Natural killer cell (primary cell): ENCODE data around the gene SPP2. TPM values are rescaled to one million over a fixed set of nuclear protein-coding genes. Genes with fewer than 3 reads are reported as not detected.

Source experiments
- ATAC-seq, 3 donors: fragments of 150-1000 bp in 2 of 3; fragments of 200-7000 bp in 1 of 3; cut with Tn5 transposase; 1 replicate in 1 of 3; 2 replicates in 2 of 3; pipeline ENCODE4 v1.10.0; 2021; ENCODE audit warnings: mild to moderate bottlenecking in 2 of 3, moderate library complexity in 2 of 3
- DNase-seq, 2 donors: peaks; one replicate each; pipeline versions ENCODE4 v3.0.0 to v3.0.0-alpha.2; 2013 to 2021; ENCODE audit warnings: mixed read lengths in 1 of 2
- H3K27ac ChIP-seq: one replicate; pipeline ENCODE4 v1.5.1; 2013; ENCODE audit warnings: mild to moderate bottlenecking, low read length
- H3K27me3 ChIP-seq: one replicate; pipeline ENCODE4 v1.6.1; 2013; ENCODE audit warnings: low read length; ENCODE audit not compliant: control insufficient read depth, insufficient read depth
- H3K36me3 ChIP-seq: one replicate; pipeline ENCODE4 v1.6.1; 2013; ENCODE audit warnings: low read length; ENCODE audit not compliant: control insufficient read depth, insufficient read depth
- H3K4me1 ChIP-seq: one replicate; pipeline ENCODE4 v1.6.1; 2013; ENCODE audit warnings: low read length; ENCODE audit not compliant: control insufficient read depth, insufficient read depth
- H3K4me3 ChIP-seq: one replicate; pipeline ENCODE4 v1.5.1; 2013; ENCODE audit warnings: low read length
- H3K9me3 ChIP-seq: one replicate; pipeline ENCODE4 v1.6.1; 2013; ENCODE audit warnings: low read length; ENCODE audit not compliant: control insufficient read depth, insufficient read depth
- H3K27ac Mint-ChIP-seq, 2 donors: one replicate each; pipeline ENCODE4 v1.8.0; 2022; ENCODE audit warnings: mild to moderate bottlenecking in 2 of 2, mixed read lengths in 2 of 2, moderate library complexity in 1 of 2
- H3K27me3 Mint-ChIP-seq, 2 donors: one replicate each; pipeline ENCODE4 v1.8.0; 2022; ENCODE audit warnings: low read depth in 2 of 2, mixed read lengths in 2 of 2
- H3K36me3 Mint-ChIP-seq: one replicate; pipeline ENCODE4 v1.8.0; 2022; ENCODE audit warnings: mixed read lengths
- H3K4me1 Mint-ChIP-seq, 2 donors: one replicate each; pipeline ENCODE4 v1.8.0; 2022; ENCODE audit warnings: mixed read lengths in 2 of 2
- H3K4me3 Mint-ChIP-seq: one replicate; pipeline ENCODE4 v1.8.0; 2022; ENCODE audit warnings: mild to moderate bottlenecking, moderate library complexity, mixed read lengths
- H3K9me3 Mint-ChIP-seq, 2 donors: one replicate each; pipeline ENCODE4 v1.8.0; 2022; ENCODE audit warnings: mixed read lengths in 2 of 2
- WGBS: methylation state at CpG from one replicate; pipeline ENCODE4 v1.1.7; 2013; ENCODE audit warnings: missing lambda C conversion rate; ENCODE audit not compliant: insufficient coverage; 5-methylcytosine and 5-hydroxymethylcytosine counted together
- intact Hi-C: fragments of 100-400 bp; cut with micrococcal nuclease; formaldehyde crosslinking; loops from one replicate; pipeline ENCODE4 v1.14.2; 2022
- total RNA-seq, 4 donors: library from RNA; stranded (reverse); fragments of 120-200 nt in 1 of 4; gene quantifications; one replicate each; pipeline versions ENCODE4 v1.2.3 to v1.2.4, GENCODE V29; 2013 to 2022
- TF ChIP-seq, protein P1 (sequence below): fragments of 200-600 bp; IDR thresholded peaks from one replicate; pipeline ENCODE4 v1.8.0; 2022; ENCODE audit warnings: antibody characterized with exemption

The SPP2 gene
- total RNA-seq, 3 donors from 2014 or later (not counting 1 experiment from before 2014, with no cell fraction given) = not detected

DNA sequence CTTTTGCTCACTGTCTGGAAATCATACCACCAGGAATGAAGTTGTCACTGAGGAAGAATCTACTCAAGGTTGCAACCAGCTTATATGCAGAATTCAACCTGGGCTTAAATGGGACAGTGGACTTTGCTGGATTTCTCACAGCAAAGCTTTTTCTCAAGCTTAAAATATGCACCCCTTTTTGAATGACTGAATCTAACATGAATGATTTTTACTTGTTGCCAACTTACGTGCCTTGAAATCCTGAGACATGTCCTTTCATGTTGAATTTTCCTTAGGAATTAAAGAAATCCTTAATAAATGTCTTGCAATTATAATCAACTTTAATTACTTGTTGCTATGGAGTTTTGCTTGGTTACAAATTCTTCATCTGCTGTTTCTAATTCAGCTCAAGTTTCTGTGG, 57.4 kb downstream of the SPP2 start:
- Histone ChIP-seq H3K27ac (no peak overlapping the region), H3K36me3 (no peaks in the 10 kb centered on the region), H3K27me3 (no peaks in the 10 kb centered on the region), H3K9me3 (no peaks in the 10 kb centered on the region), H3K4me1 (no peaks in the 10 kb centered on the region), H3K4me3 (no peak overlapping the region)
- H3K27me3 Mint-ChIP-seq = peaks cover 0 to 13% of the 10 kb centered on the region in 2 donors
- WGBS = no CpG with 5 or more reads among the region's 1 CpG
- H3K9me3 Mint-ChIP-seq = no peaks in the 10 kb centered on the region
- H3K4me1 Mint-ChIP-seq = peaks cover 8 to 11% of the 10 kb centered on the region in 2 donors
- no peaks in the 10 kb centered on the region for H3K36me3 Mint-ChIP-seq
- intact Hi-C loops = no loop called here
- H3K27ac Mint-ChIP-seq = no peak overlapping the region
- DNase-seq = no peak
- TF ChIP-seq, protein P1, sequence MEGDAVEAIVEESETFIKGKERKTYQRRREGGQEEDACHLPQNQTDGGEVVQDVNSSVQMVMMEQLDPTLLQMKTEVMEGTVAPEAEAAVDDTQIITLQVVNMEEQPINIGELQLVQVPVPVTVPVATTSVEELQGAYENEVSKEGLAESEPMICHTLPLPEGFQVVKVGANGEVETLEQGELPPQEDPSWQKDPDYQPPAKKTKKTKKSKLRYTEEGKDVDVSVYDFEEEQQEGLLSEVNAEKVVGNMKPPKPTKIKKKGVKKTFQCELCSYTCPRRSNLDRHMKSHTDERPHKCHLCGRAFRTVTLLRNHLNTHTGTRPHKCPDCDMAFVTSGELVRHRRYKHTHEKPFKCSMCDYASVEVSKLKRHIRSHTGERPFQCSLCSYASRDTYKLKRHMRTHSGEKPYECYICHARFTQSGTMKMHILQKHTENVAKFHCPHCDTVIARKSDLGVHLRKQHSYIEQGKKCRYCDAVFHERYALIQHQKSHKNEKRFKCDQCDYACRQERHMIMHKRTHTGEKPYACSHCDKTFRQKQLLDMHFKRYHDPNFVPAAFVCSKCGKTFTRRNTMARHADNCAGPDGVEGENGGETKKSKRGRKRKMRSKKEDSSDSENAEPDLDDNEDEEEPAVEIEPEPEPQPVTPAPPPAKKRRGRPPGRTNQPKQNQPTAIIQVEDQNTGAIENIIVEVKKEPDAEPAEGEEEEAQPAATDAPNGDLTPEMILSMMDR = no peak
- H3K4me3 Mint-ChIP-seq = no peak overlapping the region
- ATAC-seq = no peak

DNA sequence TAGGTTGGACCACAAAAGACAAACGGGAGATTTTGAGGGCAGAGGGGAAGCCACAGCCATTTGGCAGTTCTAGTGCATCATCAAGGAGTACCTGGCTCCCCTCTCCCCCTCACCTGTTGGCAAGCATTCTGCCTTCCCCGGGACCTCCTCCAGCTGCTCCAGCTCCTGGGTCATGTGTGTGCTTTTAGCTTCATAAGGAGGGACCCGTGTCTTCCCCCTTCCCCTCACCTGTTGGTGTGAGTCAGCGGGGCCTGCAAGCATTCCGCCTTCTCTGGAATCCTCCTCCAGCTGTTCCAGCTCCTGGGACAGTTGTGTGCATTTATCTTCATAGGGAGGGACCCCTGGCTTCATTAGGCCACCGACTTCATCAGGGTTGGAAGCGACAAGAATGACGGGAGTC, 58.8 kb downstream of the SPP2 start:
- TF ChIP-seq, protein P1 = no peak
- intact Hi-C loops = no loop called here
- Mint-ChIP-seq H3K9me3 (no peaks in the 10 kb centered on the region), H3K27ac (no peak overlapping the region), H3K4me1 (peaks cover 4 to 5% of the 10 kb centered on the region in 2 donors), H3K4me3 (no peak overlapping the region), H3K36me3 (no peaks in the 10 kb centered on the region), H3K27me3 (peaks cover 0 to 13% of the 10 kb centered on the region in 2 donors)
- H3K36me3 ChIP-seq = no peaks in the 10 kb centered on the region
- DNase-seq (no peak), ATAC-seq (no peak)
- H3K27me3 ChIP-seq = no peaks in the 10 kb centered on the region
- H3K9me3 ChIP-seq = no peaks in the 10 kb centered on the region
- H3K4me1 ChIP-seq = no peaks in the 10 kb centered on the region
- no peak overlapping the region for H3K4me3 ChIP-seq
- H3K27ac ChIP-seq = no peak overlapping the region
- WGBS = 93% methylated on average over 8 of the region's 8 CpGs

- no peak for DNase-seq
- Mint-ChIP-seq H3K9me3 (no peaks in the 10 kb centered on the region), H3K36me3 (no peaks in the 10 kb centered on the region), H3K27me3 (peaks cover 3 to 21% of the 10 kb centered on the region in 2 donors), H3K4me3 (no peak overlapping the region), H3K4me1 (peaks cover 4 to 5% of the 10 kb centered on the region in 2 donors), H3K27ac (no peak overlapping the region)
- ATAC-seq = no peak
- Histone ChIP-seq H3K27ac (no peak overlapping the region), H3K9me3 (no peaks in the 10 kb centered on the region), H3K27me3 (no peaks in the 10 kb centered on the region), H3K4me1 (no peaks in the 10 kb centered on the region), H3K36me3 (no peaks in the 10 kb centered on the region), H3K4me3 (no peak overlapping the region)
- TF ChIP-seq, protein P1 = no peak
- intact Hi-C loops = no loop called here
These were observed 59.7 kb downstream of the SPP2 start for GRCh38 chr2:234110219-234110618.

DNA sequence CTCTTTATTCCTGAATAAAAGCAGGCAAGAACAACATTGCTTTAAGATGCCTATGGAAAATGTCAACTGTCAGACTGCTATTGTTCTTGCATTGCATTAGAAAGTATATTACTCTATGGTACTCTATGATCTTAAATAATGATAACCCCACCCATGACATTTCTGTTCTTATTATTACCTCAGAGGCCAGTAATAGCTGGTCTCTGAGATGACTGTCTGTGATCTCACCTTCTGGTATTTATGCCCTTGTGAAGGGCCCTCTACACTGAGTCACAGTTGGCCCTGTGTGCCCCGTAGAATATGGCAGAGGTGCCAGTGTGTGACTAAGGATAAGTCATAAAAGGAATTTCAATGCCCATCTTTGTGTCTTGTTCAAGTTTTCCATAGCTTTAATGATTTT, 61.0 kb downstream of the SPP2 start:
- Histone ChIP-seq H3K27ac (no peak overlapping the region), H3K27me3 (no peaks in the 10 kb centered on the region), H3K9me3 (no peaks in the 10 kb centered on the region), H3K4me3 (no peak overlapping the region), H3K4me1 (no peaks in the 10 kb centered on the region), H3K36me3 (no peaks in the 10 kb centered on the region)
- Mint-ChIP-seq H3K4me1 (peaks cover 0 to 4% of the 10 kb centered on the region in 2 donors), H3K27me3 (peaks cover 8 to 15% of the 10 kb centered on the region in 2 donors), H3K36me3 (no peaks in the 10 kb centered on the region), H3K9me3 (no peaks in the 10 kb centered on the region), H3K27ac (no peak overlapping the region), H3K4me3 (no peak overlapping the region)
- WGBS = 88% methylated on average over 1 of the region's 1 CpG
- no peak for DNase-seq
- intact Hi-C loops = no loop called here
- no peak for ATAC-seq
- TF ChIP-seq, protein P1 = no peak
